ENCODE data around the gene FRAS1. TPM values are rescaled to one million over a fixed set of nuclear protein-coding genes. Genes with fewer than 3 reads are reported as not detected.

The FRAS1 gene
- polyA plus RNA-seq, 2 of the 4 experiments (the other 2 are of a cell fraction) = 2.3 to 5.8 TPM

- FAIRE-seq (no peak), DNase-seq (ENCODE audit: low read depth in 1 of 2, low spot score in 1 of 2) (no peak), ATAC-seq (no peak)
- CTCF ChIA-PET = no interaction called here
- no peak overlapping the region for H3K4me2 ChIP-seq
- POLR2A ChIA-PET = no interaction called here
- H3K27ac ChIP-seq = no peak overlapping the region
- no peaks in the 10 kb centered on the region for H3K4me1 ChIP-seq
- TF ChIP-seq HES2 (IDR thresholded peaks at IDR 0.05) (no peak), NR3C1 (IDR thresholded peaks at IDR 0.05) (no peak), CBX2 (IDR thresholded peaks at IDR 0.05; ENCODE audit: borderline replicate concordance, low read depth) (no peak), BHLHE40 (IDR thresholded peaks at IDR 0.05; ENCODE audit: low read depth, low read length) (no peak), HDAC2 (IDR thresholded peaks at IDR 0.05) (no peak), ZNF302 (CRISPR knock-in tag; IDR thresholded peaks at IDR 0.05) (no peak), HOXA7 (CRISPR knock-in tag; IDR thresholded peaks at IDR 0.05) (no peak), RNF2 (IDR thresholded peaks at IDR 0.05; ENCODE audit: borderline replicate concordance, low read depth) (no peak), FOSB (CRISPR knock-in tag; IDR thresholded peaks at IDR 0.05) (no peak), ESRRA (IDR thresholded peaks at IDR 0.05; ENCODE audit: borderline replicate concordance, low read length) (no peak)
- WGBS (ENCODE audit: missing lambda C conversion rate) = 64% methylated on average over 6 of the region's 9 CpGs
- H3K9me3 ChIP-seq = no peaks in the 10 kb centered on the region
- no peak overlapping the region for H3K4me3 ChIP-seq
Observed at GRCh38 chr4:78337244-78338020, 280.3 kb downstream of the FRAS1 start.

GRCh38 chr4:78342125-78342524 lies 285.0 kb downstream of the FRAS1 start:
- DNase-seq (ENCODE audit: low read depth in 1 of 2, low spot score in 1 of 2) (no peak), FAIRE-seq (no peak), ATAC-seq (no peak)
- ChIA-PET CTCF (interaction anchor here (0.6 to 1.1 kb wide), 4 partner anchors 12 to 730 kb away, joined by 3 read pairs; no protein-coding TSS in a partner anchor), POLR2A (no interaction called here)
- Histone ChIP-seq H3K4me3 (no peak overlapping the region), H3K9me3 (no peaks in the 10 kb centered on the region), H3K27ac (no peak overlapping the region), H3K4me1 (no peaks in the 10 kb centered on the region), H3K4me2 (no peak overlapping the region)
- WGBS (ENCODE audit: missing lambda C conversion rate) = 77% methylated on average over 5 of the region's 5 CpGs
- TF ChIP-seq ZFP36 (IDR thresholded peaks at IDR 0.05; ENCODE audit: borderline replicate concordance, partially characterized antibody) = no peak
- no peak for TF ChIP-seq MAX (IDR thresholded peaks at IDR 0.05)
- TF ChIP-seq EHF (CRISPR knock-in tag; IDR thresholded peaks at IDR 0.05) = no peak
- no peak for TF ChIP-seq FOSL2 (IDR thresholded peaks at IDR 0.05)
- no peak for TF ChIP-seq FOSL2 (CRISPR knock-in tag; IDR thresholded peaks at IDR 0.05)
- no peak for TF ChIP-seq KDM5A (IDR thresholded peaks at IDR 0.05)
- TF ChIP-seq EP300 (IDR thresholded peaks at IDR 0.05) = no peak
- no peak for TF ChIP-seq CHD2 (IDR thresholded peaks at IDR 0.05; ENCODE audit: low read length, partially characterized antibody)
- no peak for TF ChIP-seq TP53 (CRISPR knock-in tag; IDR thresholded peaks at IDR 0.05)
- TF ChIP-seq RFX5 (IDR thresholded peaks at IDR 0.05) = no peak
- no peak for TF ChIP-seq ZC3H11A (IDR thresholded peaks at IDR 0.05)
- TF ChIP-seq ESRRA (IDR thresholded peaks at IDR 0.05; ENCODE audit: borderline replicate concordance, low read length) = no peak
- no peak for TF ChIP-seq HMGXB4 (CRISPR knock-in tag; IDR thresholded peaks at IDR 0.05; ENCODE audit: borderline replicate concordance)
- TF ChIP-seq FOXS1 (CRISPR knock-in tag; IDR thresholded peaks at IDR 0.05) = no peak
- no peak for TF ChIP-seq HEYL (CRISPR knock-in tag; IDR thresholded peaks at IDR 0.05)
- no peak for TF ChIP-seq POLR2AphosphoS2 (conservative IDR thresholded peaks at IDR 0.05; ENCODE audit: low read length)
- no peak for TF ChIP-seq TFCP2L1 (CRISPR knock-in tag; IDR thresholded peaks at IDR 0.05)
- TF ChIP-seq CTCF (IDR thresholded peaks at IDR 0.05) = no peak
- no peak for TF ChIP-seq ZSCAN20 (CRISPR knock-in tag; IDR thresholded peaks at IDR 0.05)
- no peak for TF ChIP-seq CHD4 (IDR thresholded peaks at IDR 0.05; ENCODE audit: borderline replicate concordance)
- TF ChIP-seq JUNB (IDR thresholded peaks at IDR 0.05) = no peak
